ENCODE results near the gene DGKE.

The DGKE gene

DNA sequence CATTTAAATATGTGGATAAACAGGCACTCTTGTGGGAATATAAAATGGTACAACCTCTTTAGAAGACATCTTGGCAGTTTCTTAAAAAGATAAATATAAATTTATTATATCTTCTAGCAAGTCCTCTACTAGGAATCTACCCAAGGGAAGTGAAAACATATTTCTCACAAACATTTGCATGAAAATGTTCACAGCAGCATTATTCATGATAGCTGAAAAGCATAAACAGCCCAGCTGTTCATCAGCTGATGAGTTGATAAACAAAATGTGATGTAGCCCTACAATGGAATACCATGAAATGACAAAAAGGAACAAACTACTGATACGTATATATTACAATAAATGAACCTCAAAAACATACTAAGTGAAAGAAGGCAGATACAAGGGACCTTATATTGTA is 12.0 kb downstream of the DGKE start:
- ChIA-PET CTCF (interaction anchor here (1.0 kb wide), 2 partner anchors 42 to 65 kb away, joined by 3 read pairs; no protein-coding TSS in a partner anchor), POLR2A (no interaction called here)

GRCh38 chr17:56847106-56847505 is 13.2 kb downstream of the DGKE start:
- Histone ChIP-seq H3K4me3 (ENCODE audit: low read depth, low read length) (no peak overlapping the region), H3K27ac (ENCODE audit: extremely low read depth, low read depth, low read length) (no peak overlapping the region), H3K36me3 (ENCODE audit: control insufficient read depth in 2 of 2, insufficient read depth in 1 of 2, low read length in 2 of 2) (peaks cover 55 to 59% of the 10 kb centered on the region in 2 experiments), H3K4me1 (ENCODE audit: control insufficient read depth, insufficient read depth, low read length) (no peaks in the 10 kb centered on the region), H3K9me3 (ENCODE audit: control insufficient read depth, insufficient read depth, low read depth, low read length) (no peaks in the 10 kb centered on the region)
- TF ChIP-seq, protein P1, sequence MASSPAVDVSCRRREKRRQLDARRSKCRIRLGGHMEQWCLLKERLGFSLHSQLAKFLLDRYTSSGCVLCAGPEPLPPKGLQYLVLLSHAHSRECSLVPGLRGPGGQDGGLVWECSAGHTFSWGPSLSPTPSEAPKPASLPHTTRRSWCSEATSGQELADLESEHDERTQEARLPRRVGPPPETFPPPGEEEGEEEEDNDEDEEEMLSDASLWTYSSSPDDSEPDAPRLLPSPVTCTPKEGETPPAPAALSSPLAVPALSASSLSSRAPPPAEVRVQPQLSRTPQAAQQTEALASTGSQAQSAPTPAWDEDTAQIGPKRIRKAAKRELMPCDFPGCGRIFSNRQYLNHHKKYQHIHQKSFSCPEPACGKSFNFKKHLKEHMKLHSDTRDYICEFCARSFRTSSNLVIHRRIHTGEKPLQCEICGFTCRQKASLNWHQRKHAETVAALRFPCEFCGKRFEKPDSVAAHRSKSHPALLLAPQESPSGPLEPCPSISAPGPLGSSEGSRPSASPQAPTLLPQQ (tag by site-specific recombination; IDR thresholded peaks at IDR 0.05) = no peak
- TF ChIP-seq ZNF473 (tag by site-specific recombination; IDR thresholded peaks at IDR 0.05) (no peak), ZNF121 (tag by site-specific recombination; IDR thresholded peaks at IDR 0.05) (no peak), ZNF350 (tag by site-specific recombination; IDR thresholded peaks at IDR 0.05) (no peak), ATF2 (tag by site-specific recombination; IDR thresholded peaks at IDR 0.05; ENCODE audit: low read depth) (no peak), ZNF658 (tag by site-specific recombination; IDR thresholded peaks at IDR 0.05) (no peak), ZNF777 (tag by site-specific recombination; IDR thresholded peaks at IDR 0.05; ENCODE audit: borderline replicate concordance) (no peak), ZNF24 (tag by site-specific recombination; IDR thresholded peaks at IDR 0.05) (no peak), ZNF514 (tag by site-specific recombination; IDR thresholded peaks at IDR 0.05) (no peak), ZNF521 (tag by site-specific recombination; IDR thresholded peaks at IDR 0.05) (no peak)
- ChIA-PET POLR2A (no interaction called here), CTCF (no interaction called here)

More for the DNA sequence above, 12.0 kb downstream of the DGKE start:
- Histone ChIP-seq H3K4me1 (ENCODE audit: control insufficient read depth, insufficient read depth, low read length) (no peaks in the 10 kb centered on the region), H3K36me3 (ENCODE audit: control insufficient read depth in 2 of 2, insufficient read depth in 1 of 2, low read length in 2 of 2) (peaks cover 49 to 62% of the 10 kb centered on the region in 2 experiments), H3K27ac (ENCODE audit: extremely low read depth, low read depth, low read length) (no peak overlapping the region), H3K4me3 (ENCODE audit: low read depth, low read length) (no peak overlapping the region), H3K9me3 (ENCODE audit: control insufficient read depth, insufficient read depth, low read depth, low read length) (no peaks in the 10 kb centered on the region)
- TF ChIP-seq ZNF354C (tag by site-specific recombination; IDR thresholded peaks at IDR 0.05; ENCODE audit: borderline replicate concordance, low read depth) (no peak), WT1 (tag by site-specific recombination; IDR thresholded peaks at IDR 0.05) (no peak), ZNF48 (tag by site-specific recombination; IDR thresholded peaks at IDR 0.05) (no peak), CTCF (tag by site-specific recombination; IDR thresholded peaks at IDR 0.05) (no peak)
- TF ChIP-seq, protein P2, sequence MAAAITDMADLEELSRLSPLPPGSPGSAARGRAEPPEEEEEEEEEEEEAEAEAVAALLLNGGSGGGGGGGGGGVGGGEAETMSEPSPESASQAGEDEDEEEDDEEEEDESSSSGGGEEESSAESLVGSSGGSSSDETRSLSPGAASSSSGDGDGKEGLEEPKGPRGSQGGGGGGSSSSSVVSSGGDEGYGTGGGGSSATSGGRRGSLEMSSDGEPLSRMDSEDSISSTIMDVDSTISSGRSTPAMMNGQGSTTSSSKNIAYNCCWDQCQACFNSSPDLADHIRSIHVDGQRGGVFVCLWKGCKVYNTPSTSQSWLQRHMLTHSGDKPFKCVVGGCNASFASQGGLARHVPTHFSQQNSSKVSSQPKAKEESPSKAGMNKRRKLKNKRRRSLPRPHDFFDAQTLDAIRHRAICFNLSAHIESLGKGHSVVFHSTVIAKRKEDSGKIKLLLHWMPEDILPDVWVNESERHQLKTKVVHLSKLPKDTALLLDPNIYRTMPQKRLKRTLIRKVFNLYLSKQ (tag by site-specific recombination; IDR thresholded peaks at IDR 0.05; ENCODE audit: borderline replicate concordance) = no peak

DNA sequence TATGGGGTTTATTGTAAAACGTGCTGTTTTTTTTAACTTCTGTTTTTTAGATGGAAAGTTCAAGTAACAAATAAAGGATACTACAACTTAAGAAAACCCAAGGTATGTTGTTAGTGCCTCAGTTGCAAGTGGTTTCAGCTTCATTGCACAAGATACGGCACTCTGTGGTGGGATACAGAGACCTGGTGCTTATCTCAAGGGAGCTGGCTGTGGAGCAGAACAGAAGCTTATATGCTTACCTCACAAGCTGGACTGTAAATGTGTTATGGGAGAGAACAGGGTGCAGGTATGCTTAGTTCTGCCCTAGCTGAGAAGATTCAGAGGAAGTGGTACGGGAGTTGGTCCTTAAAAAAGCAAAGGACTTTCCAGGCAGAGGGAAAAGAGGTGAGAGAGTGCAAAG is 15.2 kb downstream of the DGKE start:
- H3K4me3 ChIP-seq (ENCODE audit: low read depth, low read length) = no peak overlapping the region
- no peak overlapping the region for H3K27ac ChIP-seq (ENCODE audit: extremely low read depth, low read depth, low read length)
- no peaks in the 10 kb centered on the region for H3K4me1 ChIP-seq (ENCODE audit: control insufficient read depth, insufficient read depth, low read length)
- ChIA-PET CTCF (interaction anchor here (1.6 kb wide), 1 partner anchor 30 kb away, joined by 4 read pairs; no protein-coding TSS in a partner anchor), POLR2A (no interaction called here)
- H3K9me3 ChIP-seq (ENCODE audit: control insufficient read depth, insufficient read depth, low read depth, low read length) = no peaks in the 10 kb centered on the region
- peaks cover 66 to 68% of the 10 kb centered on the region in 2 experiments for H3K36me3 ChIP-seq (ENCODE audit: control insufficient read depth in 2 of 2, insufficient read depth in 1 of 2, low read length in 2 of 2)
- TF ChIP-seq, protein P3, sequence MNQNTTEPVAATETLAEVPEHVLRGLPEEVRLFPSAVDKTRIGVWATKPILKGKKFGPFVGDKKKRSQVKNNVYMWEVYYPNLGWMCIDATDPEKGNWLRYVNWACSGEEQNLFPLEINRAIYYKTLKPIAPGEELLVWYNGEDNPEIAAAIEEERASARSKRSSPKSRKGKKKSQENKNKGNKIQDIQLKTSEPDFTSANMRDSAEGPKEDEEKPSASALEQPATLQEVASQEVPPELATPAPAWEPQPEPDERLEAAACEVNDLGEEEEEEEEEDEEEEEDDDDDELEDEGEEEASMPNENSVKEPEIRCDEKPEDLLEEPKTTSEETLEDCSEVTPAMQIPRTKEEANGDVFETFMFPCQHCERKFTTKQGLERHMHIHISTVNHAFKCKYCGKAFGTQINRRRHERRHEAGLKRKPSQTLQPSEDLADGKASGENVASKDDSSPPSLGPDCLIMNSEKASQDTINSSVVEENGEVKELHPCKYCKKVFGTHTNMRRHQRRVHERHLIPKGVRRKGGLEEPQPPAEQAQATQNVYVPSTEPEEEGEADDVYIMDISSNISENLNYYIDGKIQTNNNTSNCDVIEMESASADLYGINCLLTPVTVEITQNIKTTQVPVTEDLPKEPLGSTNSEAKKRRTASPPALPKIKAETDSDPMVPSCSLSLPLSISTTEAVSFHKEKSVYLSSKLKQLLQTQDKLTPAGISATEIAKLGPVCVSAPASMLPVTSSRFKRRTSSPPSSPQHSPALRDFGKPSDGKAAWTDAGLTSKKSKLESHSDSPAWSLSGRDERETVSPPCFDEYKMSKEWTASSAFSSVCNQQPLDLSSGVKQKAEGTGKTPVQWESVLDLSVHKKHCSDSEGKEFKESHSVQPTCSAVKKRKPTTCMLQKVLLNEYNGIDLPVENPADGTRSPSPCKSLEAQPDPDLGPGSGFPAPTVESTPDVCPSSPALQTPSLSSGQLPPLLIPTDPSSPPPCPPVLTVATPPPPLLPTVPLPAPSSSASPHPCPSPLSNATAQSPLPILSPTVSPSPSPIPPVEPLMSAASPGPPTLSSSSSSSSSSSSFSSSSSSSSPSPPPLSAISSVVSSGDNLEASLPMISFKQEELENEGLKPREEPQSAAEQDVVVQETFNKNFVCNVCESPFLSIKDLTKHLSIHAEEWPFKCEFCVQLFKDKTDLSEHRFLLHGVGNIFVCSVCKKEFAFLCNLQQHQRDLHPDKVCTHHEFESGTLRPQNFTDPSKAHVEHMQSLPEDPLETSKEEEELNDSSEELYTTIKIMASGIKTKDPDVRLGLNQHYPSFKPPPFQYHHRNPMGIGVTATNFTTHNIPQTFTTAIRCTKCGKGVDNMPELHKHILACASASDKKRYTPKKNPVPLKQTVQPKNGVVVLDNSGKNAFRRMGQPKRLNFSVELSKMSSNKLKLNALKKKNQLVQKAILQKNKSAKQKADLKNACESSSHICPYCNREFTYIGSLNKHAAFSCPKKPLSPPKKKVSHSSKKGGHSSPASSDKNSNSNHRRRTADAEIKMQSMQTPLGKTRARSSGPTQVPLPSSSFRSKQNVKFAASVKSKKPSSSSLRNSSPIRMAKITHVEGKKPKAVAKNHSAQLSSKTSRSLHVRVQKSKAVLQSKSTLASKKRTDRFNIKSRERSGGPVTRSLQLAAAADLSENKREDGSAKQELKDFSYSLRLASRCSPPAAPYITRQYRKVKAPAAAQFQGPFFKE (tag by site-specific recombination; IDR thresholded peaks at IDR 0.05; ENCODE audit: borderline replicate concordance) = no peak
- TF ChIP-seq ZNF558 (tag by site-specific recombination; IDR thresholded peaks at IDR 0.05) (no peak), ZNF302 (tag by site-specific recombination; IDR thresholded peaks at IDR 0.05; ENCODE audit: low read depth) (no peak), ZBTB8A (tag by site-specific recombination; IDR thresholded peaks at IDR 0.05) (no peak), ZNF560 (tag by site-specific recombination; IDR thresholded peaks at IDR 0.05; ENCODE audit: borderline replicate concordance) (no peak)

All from HEK293 (cell line).